Lung (tissue), 16 donors: ENCODE results near the gene PAPPA2. TPM values are rescaled to one million over a fixed set of nuclear protein-coding genes. Genes with fewer than 3 reads are reported as not detected.
"Not testable (repeated sequence)": the region's sequence is repeated elsewhere in the genome, so short reads cannot be mapped to it uniquely, and the experiment has no call there.

Experiments
- ATAC-seq: fragments of 200-7000 bp; cut with Tn5 transposase; one replicate; pipeline ENCODE4 v1.9.1; 2020; ENCODE audit warnings: moderate number of reproducible peaks; ENCODE audit not compliant: insufficient read depth, low FRiP score
- DNase-seq, 3 donors: peaks; one replicate each; pipeline ENCODE4 v3.0.0-alpha.2; 2013 to 2017
- H3K27ac ChIP-seq, 2 donors: one replicate each; pipeline ENCODE4 v1.5.1; 2013; ENCODE audit warnings: mild to moderate bottlenecking in 2 of 2, moderate library complexity in 2 of 2, control low read depth in 1 of 2, inconsistent platforms in 1 of 2, low read depth in 1 of 2, low read length in 1 of 2
- H3K27me3 ChIP-seq, 3 donors: one replicate each; pipeline ENCODE4 v1.5.1; 2013; ENCODE audit warnings: low read length in 2 of 3; ENCODE audit not compliant: control insufficient read depth in 3 of 3, insufficient read depth in 3 of 3
- H3K36me3 ChIP-seq, 4 donors: one replicate each; pipeline ENCODE4 v1.5.1; 2013; ENCODE audit warnings: low read length in 4 of 4, mild to moderate bottlenecking in 1 of 4, moderate library complexity in 1 of 4; ENCODE audit not compliant: control insufficient read depth in 4 of 4, insufficient read depth in 4 of 4
- H3K4me1 ChIP-seq, 5 donors: one replicate each; pipeline ENCODE4 v1.5.1; 2013; ENCODE audit warnings: low read length in 5 of 5, mild to moderate bottlenecking in 2 of 5, moderate library complexity in 1 of 5; ENCODE audit not compliant: control insufficient read depth in 5 of 5, insufficient read depth in 5 of 5
- H3K4me3 ChIP-seq: one replicate; pipeline ENCODE4 v1.5.1; 2013; ENCODE audit warnings: mild to moderate bottlenecking, control low read depth, moderate library complexity
- H3K9ac ChIP-seq, 2 donors: one replicate each; pipeline ENCODE4 v1.5.1; 2013; ENCODE audit warnings: low read length in 2 of 2, control low read depth in 1 of 2; ENCODE audit not compliant: insufficient read depth in 1 of 2
- H3K9me3 ChIP-seq, 4 donors: one replicate each; pipeline ENCODE4 v1.5.1; 2013; ENCODE audit warnings: low read length in 3 of 4, mild to moderate bottlenecking in 1 of 4, moderate library complexity in 1 of 4; ENCODE audit not compliant: control insufficient read depth in 4 of 4, insufficient read depth in 3 of 4
- WGBS, 2 donors: extraction: QIAGEN DNeasy Blood & Tissue Kit; methylation state at CpG; one replicate each; pipeline ENCODE4 v1.1.7; 2013; 5-methylcytosine and 5-hydroxymethylcytosine counted together
- long read RNA-seq, 5 donors: transcript quantifications; one replicate each; lab custom pipeline, GENCODE V29; 2026
- polyA plus RNA-seq, 2 donors: library from polyadenylated mRNA; stranded (reverse); fragments of 200-250 nt; gene quantifications; one replicate each; pipeline ENCODE4 v1.2.1, GENCODE V29; 2013
- total RNA-seq, 2 donors: library from RNA; depleted of rRNA in 1 of 2; stranded (reverse); fragments of >200 nt in 1 of 2; gene quantifications; one replicate each; pipeline ENCODE4 v1.2.1, GENCODE V29; 2014 to 2021
- TF ChIP-seq, protein P1 (sequence below): IDR thresholded peaks from 2 replicates; pipeline ENCODE4 v1.5.1; 2012; ENCODE audit warnings: mild to moderate bottlenecking; ENCODE audit errors: control extremely low read depth, extremely low read depth
- donor health status: control.
- donor health status: control.
- donor health status: Bipolar disorder and iron deficiency.
- donor health status: healthy.
- donor health status: DM: yes; HTN: yes; CAD: no.

The PAPPA2 gene, protein sequence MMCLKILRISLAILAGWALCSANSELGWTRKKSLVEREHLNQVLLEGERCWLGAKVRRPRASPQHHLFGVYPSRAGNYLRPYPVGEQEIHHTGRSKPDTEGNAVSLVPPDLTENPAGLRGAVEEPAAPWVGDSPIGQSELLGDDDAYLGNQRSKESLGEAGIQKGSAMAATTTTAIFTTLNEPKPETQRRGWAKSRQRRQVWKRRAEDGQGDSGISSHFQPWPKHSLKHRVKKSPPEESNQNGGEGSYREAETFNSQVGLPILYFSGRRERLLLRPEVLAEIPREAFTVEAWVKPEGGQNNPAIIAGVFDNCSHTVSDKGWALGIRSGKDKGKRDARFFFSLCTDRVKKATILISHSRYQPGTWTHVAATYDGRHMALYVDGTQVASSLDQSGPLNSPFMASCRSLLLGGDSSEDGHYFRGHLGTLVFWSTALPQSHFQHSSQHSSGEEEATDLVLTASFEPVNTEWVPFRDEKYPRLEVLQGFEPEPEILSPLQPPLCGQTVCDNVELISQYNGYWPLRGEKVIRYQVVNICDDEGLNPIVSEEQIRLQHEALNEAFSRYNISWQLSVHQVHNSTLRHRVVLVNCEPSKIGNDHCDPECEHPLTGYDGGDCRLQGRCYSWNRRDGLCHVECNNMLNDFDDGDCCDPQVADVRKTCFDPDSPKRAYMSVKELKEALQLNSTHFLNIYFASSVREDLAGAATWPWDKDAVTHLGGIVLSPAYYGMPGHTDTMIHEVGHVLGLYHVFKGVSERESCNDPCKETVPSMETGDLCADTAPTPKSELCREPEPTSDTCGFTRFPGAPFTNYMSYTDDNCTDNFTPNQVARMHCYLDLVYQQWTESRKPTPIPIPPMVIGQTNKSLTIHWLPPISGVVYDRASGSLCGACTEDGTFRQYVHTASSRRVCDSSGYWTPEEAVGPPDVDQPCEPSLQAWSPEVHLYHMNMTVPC (N-terminal part only)
- total RNA-seq (under 1 TPM; 0.46 to 0.55 TPM), polyA plus RNA-seq (under 1 TPM; 0.02 to 0.18 TPM)
- long read RNA-seq, donor 1, result 0 reads
- long read RNA-seq, donor 2, result 0 reads
- long read RNA-seq, donor 3, result 0 reads
- long read RNA-seq, donor 4, result 0 reads
- long read RNA-seq, donor 5, result 0 reads

DNA sequence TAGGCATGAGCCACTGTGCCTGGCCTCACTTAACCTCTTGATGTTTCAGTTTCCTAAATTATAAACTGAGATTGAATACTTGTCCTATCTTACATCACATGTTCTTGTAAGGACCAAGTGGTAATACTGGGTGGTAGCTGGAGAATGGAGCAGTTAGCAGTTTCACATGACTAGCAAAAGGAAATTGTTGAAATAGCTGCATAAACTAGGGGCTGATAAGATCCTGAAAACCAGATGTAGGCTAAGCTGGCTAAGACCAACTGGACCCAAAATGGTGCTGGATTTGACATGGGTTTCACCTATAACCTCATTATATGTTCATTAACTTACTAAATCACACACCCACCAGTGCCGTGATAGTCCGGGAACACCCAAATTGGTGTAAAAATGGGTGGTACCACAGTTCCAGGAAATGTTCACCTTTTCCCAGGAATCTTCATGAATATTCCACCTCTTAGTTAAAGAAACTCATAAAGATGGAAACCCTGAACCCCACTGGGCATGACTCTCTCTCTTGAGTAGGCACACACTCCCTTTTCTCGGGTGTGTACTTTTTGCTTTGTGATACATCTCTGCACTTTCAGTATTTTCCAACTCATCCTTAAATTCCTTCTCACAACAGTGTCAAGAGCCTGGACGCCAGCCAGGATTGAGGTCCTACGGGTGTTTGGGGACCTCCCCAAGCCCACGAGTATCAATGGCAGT is at the start of gene PAPPA2:
TSS of gene PAPPA2 (plus strand) at position 502 of the 705 bp plus-strand sequence. CDS start 93,148 bp downstream, outside the sequence.
- Histone ChIP-seq H3K4me1 (no peaks in the 10 kb centered on the region), H3K4me3 (no peak within 1 kb of the TSS), H3K9ac (no peak within 1 kb of the TSS), H3K27ac (no peak within 1 kb of the TSS), H3K9me3 (peaks cover 0 to 7% (median 0%) of the 10 kb centered on the region in 4 donors), H3K36me3 (no peaks in the 10 kb centered on the region), H3K27me3 (no peaks in the 10 kb centered on the region)
- ATAC-seq (no peak), DNase-seq (no peak)
- TF ChIP-seq, protein P1, sequence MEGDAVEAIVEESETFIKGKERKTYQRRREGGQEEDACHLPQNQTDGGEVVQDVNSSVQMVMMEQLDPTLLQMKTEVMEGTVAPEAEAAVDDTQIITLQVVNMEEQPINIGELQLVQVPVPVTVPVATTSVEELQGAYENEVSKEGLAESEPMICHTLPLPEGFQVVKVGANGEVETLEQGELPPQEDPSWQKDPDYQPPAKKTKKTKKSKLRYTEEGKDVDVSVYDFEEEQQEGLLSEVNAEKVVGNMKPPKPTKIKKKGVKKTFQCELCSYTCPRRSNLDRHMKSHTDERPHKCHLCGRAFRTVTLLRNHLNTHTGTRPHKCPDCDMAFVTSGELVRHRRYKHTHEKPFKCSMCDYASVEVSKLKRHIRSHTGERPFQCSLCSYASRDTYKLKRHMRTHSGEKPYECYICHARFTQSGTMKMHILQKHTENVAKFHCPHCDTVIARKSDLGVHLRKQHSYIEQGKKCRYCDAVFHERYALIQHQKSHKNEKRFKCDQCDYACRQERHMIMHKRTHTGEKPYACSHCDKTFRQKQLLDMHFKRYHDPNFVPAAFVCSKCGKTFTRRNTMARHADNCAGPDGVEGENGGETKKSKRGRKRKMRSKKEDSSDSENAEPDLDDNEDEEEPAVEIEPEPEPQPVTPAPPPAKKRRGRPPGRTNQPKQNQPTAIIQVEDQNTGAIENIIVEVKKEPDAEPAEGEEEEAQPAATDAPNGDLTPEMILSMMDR, result no peak
- WGBS, 2 donors, result 78 to 83% methylated on average over 6 of the region's 6 CpGs

DNA sequence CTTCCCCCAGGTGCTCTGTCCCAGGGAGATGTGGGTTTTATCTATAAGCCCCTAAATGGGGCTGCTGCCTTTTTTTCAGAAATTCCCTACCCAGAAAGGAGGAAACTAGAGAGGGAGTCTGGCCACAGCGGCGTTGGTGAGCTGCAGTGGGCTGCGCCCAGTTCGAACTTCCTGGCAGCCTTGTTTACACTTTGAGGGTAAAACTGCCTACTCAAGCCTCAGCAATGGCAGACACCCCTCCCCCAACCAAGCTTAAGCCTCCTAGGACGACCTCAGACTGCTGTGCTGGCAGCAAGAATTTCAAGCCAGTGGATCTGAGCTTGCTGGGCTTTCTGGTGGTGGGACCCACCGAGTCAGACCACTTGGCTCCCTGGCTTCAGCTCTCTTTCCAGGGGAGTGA is 46.2 kb upstream of the PAPPA2 start:
- ATAC-seq, result no peak
- no peaks in the 10 kb centered on the region for H3K36me3 ChIP-seq
- H3K27ac ChIP-seq, result no peak overlapping the region
- H3K9me3 ChIP-seq, result peaks cover 0 to 6% (median 0%) of the 10 kb centered on the region in 4 donors
- no peak for DNase-seq
- TF ChIP-seq, protein P1, result no peak
- 28 to 46% methylated on average over 6 of the region's 6 CpGs for WGBS, 2 donors
- no peaks in the 10 kb centered on the region for H3K27me3 ChIP-seq
- no peak overlapping the region for H3K4me3 ChIP-seq
- no peaks in the 10 kb centered on the region for H3K4me1 ChIP-seq
- no peak overlapping the region for H3K9ac ChIP-seq

DNA sequence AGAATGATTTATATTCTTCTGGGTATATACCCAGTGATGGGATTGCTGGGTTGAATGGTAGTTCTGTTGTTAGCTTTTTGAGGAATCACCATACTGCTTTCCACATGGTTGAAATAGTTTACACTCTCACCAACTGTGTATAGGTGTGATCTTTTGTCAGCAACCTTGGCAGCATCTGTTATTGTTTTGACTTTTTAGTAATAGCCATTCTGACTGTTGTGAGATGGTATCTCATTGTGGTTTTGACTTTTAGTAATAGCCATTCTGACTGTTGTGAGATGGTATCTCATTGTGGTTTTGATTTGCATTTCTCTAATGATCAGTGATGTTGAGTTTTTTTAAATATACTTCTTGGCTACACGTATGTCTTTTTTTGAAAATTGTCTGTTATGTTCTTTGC is 43.4 kb upstream of the PAPPA2 start:
- not testable (repeated sequence) for H3K9me3 ChIP-seq, H3K27ac ChIP-seq, H3K36me3 ChIP-seq, DNase-seq, H3K27me3 ChIP-seq, H3K4me3 ChIP-seq, H3K9ac ChIP-seq, ATAC-seq, H3K4me1 ChIP-seq
- 73 to 84% methylated on average over 1 of the region's 1 CpG for WGBS, 2 donors
